Erythroblast (primary cell): Measurements from ENCODE around the gene RNF167.
A peak's percentile ranks its signal among the peaks of the same experiment; 100 is the strongest.

Experiments used
- DNase-seq, 2 experiments: peaks; one replicate each; lab custom pipeline; 2025; lab: John Stamatoyannopoulos, UW
- GATA1 ChIP-seq: IDR thresholded peaks from 2 replicates; pipeline ENCODE4 v1.6.1; 2011; ENCODE audit warnings: low read depth, mild to moderate bottlenecking, control low read depth, low read length, moderate library complexity
- POLR2A ChIP-seq: IDR thresholded peaks from 2 replicates; pipeline ENCODE4 v1.6.1; 2011; ENCODE audit warnings: mild to moderate bottlenecking, low read length

RNF167 gene

GRCh38 chr17:4939796-4940554 lies at the start of gene RNF167, which contains the start of gene SLC25A11:
TSS of gene RNF167 (plus strand) at chr17:4940268. CDS start at chr17:4940910, 642 bp downstream.
TSS of gene SLC25A11 (minus strand) at chr17:4940046. CDS start at chr17:4939910, 136 bp downstream.
- TF ChIP-seq GATA1 (no peak), POLR2A (peak; percentile 88)
- peak; percentile 99 to 100 for DNase-seq

GRCh38 chr17:4891411-4892410 lies 48.4 kb upstream of the RNF167 start:
- TF ChIP-seq GATA1 (no peak), POLR2A (peak; percentile 46)
- DNase-seq, result peak; percentile 79 to 85

GRCh38 chr17:4892499-4893221 lies 47.4 kb upstream of the RNF167 start:
- DNase-seq, result no peak
- TF ChIP-seq GATA1 (no peak), POLR2A (no peak)

- DNase-seq, result no peak
- TF ChIP-seq POLR2A (no peak), GATA1 (no peak)
Observed at GRCh38 chr17:4893272-4893671, 46.8 kb upstream of the RNF167 start.

- TF ChIP-seq POLR2A, result no peak
- TF ChIP-seq GATA1, result no peak
- no peak for DNase-seq
Observed at GRCh38 chr17:4893721-4894560, 46.1 kb upstream of the RNF167 start.

GRCh38 chr17:4895121-4895520 lies 44.9 kb upstream of the RNF167 start:
- TF ChIP-seq GATA1, result no peak
- no peak for DNase-seq

GRCh38 chr17:4895657-4896331 lies 44.3 kb upstream of the RNF167 start:
- DNase-seq, result peak in 1 of 2 experiments; percentile 17
- TF ChIP-seq GATA1 (no peak), POLR2A (no peak)

GRCh38 chr17:4896332-4897197 lies 43.5 kb upstream of the RNF167 start:
- DNase-seq, result no peak
- TF ChIP-seq POLR2A (no peak), GATA1 (no peak)

- no peak for DNase-seq
- no peak for TF ChIP-seq GATA1
- TF ChIP-seq POLR2A, result no peak
Observed at GRCh38 chr17:4897198-4897687, 42.8 kb upstream of the RNF167 start.

GRCh38 chr17:4897785-4898184 lies 42.3 kb upstream of the RNF167 start:
- TF ChIP-seq POLR2A (no peak), GATA1 (no peak)
- no peak for DNase-seq

GRCh38 chr17:4898351-4898750 lies 41.7 kb upstream of the RNF167 start:
- TF ChIP-seq POLR2A (no peak), GATA1 (no peak)
- DNase-seq, result no peak
